ENCODE results near the gene AUTS2.

Gene AUTS2

GRCh38 chr7:69624435-69625230, 26.4 kb downstream of the AUTS2 start:
- no peak for DNase-seq (ENCODE audit: low read depth)

- DNase-seq (ENCODE audit: low read depth) = no peak
Observed at GRCh38 chr7:69625238-69625637, 27.0 kb downstream of the AUTS2 start.

DNA sequence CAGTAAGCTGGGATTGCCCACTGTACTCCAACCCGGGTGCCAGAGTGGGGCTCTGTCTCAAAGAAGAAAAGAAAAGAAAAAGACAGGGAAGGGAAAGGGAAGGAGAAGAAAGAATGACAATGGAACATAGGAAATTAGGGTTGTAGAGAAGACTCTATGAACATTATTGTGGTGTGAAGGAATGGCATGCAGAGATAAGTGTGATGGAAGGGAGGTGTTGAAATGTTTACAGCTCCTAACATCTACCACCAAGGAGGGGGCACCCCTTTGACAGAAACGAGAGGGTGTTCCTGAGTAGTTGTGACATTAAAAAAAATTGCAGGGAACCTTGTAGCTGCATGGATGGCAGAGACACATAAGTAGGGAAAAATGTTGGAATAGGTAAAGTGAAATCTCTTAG, 27.5 kb downstream of the AUTS2 start:
- DNase-seq (ENCODE audit: low read depth) = no peak

DNA sequence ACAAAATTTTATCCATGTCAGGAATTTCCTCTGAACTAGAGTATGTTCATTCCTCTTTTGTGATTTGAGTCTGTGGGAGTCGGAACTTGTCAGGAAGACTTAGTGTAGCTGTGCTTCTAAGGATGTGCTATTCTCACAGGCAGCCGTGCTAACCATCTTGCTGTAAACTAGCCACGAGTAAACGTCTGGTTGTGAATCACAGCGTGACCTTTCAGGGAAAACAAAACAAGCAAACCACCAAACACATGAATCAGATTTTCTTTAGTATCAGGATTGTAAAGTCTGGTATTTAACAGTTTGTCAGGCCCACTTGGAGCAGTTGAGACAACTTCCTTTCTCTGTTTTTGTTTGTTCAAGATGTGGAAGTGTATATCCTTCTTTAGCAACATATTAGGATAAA, 32.0 kb downstream of the AUTS2 start:
- no peak for DNase-seq (ENCODE audit: low read depth)

GRCh38 chr7:69631131-69631530, 32.9 kb downstream of the AUTS2 start:
- DNase-seq (ENCODE audit: low read depth) = no peak

- no peak for DNase-seq (ENCODE audit: low read depth)
Observed at GRCh38 chr7:69632280-69632679, 34.0 kb downstream of the AUTS2 start.

DNA sequence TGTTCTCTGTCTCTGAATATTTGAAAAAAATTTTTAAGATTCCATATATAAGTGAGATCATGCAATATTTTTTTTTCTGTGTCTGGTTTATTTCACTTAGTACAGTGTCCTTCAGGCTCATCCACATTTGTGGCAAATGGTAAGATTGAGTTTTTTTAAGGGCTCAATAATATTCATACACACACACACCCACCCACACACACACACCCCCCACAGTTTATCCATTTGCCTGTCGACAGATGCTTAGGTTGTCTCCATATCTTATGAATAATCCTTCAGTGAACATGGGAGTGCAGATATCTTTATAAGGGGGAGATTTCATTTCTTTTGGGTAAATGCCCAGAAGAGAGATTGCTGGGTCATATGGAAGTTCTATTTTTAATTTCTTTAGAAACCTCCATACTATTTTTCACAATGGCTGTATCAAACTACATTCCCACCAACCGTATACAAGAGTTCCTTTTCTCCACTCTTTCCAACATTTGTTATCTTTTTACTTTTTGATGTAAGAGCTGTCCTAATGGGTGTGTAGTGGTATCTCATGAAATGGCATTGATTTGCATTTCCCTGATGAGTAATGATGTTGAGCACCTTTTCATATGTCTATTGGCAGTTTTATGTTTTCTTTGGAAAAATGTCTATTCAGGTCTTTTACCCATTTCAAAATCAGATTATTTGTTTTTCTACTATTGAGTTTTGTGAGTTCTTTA, 35.0 kb downstream of the AUTS2 start:
- DNase-seq (ENCODE audit: low read depth) = no peak

GRCh38 chr7:69635555-69636185, 37.4 kb downstream of the AUTS2 start:
- no peak for DNase-seq (ENCODE audit: low read depth)

GRCh38 chr7:69638674-69639073, 40.4 kb downstream of the AUTS2 start:
- DNase-seq (ENCODE audit: low read depth) = no peak

GRCh38 chr7:69640216-69640615, 41.9 kb downstream of the AUTS2 start:
- DNase-seq (ENCODE audit: low read depth) = no peak

- DNase-seq (ENCODE audit: low read depth) = no peak
Observed at GRCh38 chr7:69640925-69641594, 42.8 kb downstream of the AUTS2 start.

DNA sequence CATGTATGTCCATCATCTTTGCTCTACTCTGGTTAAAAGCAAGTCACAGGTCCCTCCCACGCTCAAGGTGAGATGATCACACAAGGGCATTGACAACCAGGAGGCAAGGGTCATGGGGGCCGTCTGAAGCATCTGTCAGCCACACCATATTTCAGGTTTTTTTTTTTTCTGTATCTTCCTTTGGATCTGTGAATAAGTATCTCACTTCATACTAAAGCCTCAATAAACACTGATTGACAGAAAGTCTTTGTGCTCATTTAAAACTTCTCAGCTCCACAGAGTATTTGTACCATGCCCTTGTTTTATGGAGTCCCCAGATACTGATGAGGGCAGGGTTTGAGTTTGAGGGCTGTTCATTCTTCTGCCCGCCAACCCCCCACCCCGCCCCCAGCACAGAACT, 45.0 kb downstream of the AUTS2 start:
- no peak for DNase-seq (ENCODE audit: low read depth)

DNA sequence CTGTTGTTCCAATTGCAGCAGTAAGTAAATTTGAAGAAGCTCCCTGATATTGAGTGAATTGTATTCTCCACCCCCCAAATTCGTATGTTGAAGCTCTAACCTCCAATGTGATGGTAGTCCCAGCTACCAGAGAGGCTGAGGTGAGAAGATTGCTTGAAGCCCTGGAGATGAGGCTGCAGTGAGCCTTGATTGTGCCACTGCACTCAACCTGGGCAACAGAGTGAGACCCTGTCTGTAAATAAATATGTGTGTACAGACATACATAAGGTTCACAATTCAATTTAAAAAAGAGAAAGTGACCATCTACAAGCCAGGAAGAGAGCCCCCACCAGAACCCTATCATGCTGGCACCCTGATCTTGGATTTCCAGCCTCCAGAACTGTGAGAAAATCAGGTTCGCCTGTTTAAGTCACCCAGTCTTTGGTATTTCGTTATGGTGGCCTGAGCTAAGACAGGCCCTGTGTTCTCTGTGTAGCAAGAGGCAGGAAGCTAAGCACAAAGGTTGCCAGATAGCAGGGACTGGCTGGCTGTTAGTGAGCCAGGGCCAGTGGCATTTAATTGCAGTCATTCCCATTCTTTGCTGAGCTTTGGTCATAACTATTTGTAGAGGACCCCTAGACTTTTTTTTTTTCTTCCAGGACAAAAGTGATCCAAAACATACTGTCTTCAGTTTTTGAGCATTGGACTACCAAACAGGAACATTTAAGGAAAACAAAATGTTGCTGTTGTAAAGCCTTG, 45.6 kb downstream of the AUTS2 start:
- no peak for DNase-seq (ENCODE audit: low read depth)

- DNase-seq (ENCODE audit: low read depth) = no peak
Observed at GRCh38 chr7:69645683-69646082, 47.4 kb downstream of the AUTS2 start.

- DNase-seq (ENCODE audit: low read depth) = no peak
Observed at GRCh38 chr7:69651101-69651590, 52.9 kb downstream of the AUTS2 start.

DNA sequence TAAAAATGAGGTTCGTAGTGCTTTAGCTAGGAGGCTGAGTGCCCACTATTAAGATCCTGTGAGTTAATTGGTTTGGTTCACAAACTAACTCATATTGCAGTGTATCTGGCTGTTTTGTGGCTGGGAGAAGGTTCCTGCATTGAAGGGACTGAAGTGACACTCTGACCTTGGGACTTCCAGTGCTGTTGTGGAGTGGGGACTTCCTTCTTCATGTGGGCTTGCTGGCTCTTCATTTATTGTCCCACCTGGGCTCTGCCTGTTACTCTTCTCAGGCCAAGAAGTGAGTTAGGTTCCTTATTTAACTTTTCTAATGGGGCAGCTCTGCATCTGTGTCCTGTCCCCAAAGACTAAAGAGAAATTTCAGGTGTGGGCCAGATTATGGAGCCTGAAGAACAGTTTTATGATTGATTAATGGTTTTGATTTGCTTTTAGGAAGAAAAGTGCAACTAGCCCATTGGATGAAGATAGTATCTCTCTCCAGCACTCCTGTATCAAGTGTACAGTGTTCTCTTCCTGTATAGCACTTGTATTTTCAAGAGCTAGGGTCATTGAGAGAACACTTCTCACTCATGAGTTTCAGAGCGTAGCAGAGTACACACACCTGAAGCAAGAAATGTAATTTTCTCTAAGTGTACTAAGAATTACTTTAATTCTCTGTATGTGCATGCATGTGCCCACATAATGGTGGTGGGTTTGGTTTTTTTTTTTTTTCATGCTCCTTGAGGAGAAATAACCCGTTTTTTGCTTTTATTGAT, 54.8 kb downstream of the AUTS2 start:
- DNase-seq (ENCODE audit: low read depth) = no peak

- no peak for DNase-seq (ENCODE audit: low read depth)
Observed at GRCh38 chr7:69653806-69654205, 55.5 kb downstream of the AUTS2 start.

DNA sequence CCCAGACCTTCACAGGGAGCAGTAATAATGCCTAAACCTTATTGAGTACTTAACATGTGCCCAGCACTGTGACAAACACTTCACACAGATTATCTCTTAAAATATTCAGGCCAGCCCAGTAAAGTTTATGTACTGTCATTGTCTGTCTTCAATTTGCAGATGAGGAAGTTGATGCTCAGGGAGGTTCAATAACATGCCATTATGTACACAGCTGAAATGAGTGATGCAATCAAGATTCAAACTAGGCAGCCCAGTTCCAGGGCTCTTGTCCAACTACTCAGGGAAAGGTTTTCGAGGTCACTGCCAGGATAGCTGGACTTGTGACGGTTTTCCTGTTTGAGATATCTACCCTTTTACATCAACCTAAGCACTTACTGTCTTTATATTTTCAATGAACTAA, 56.1 kb downstream of the AUTS2 start:
- DNase-seq (ENCODE audit: low read depth) = no peak

- DNase-seq (ENCODE audit: low read depth) = no peak
Observed at GRCh38 chr7:69654849-69655707, 56.8 kb downstream of the AUTS2 start.

GRCh38 chr7:69656077-69656476, 57.8 kb downstream of the AUTS2 start:
- no peak for DNase-seq (ENCODE audit: low read depth)
